Glutamatergic neuron (in vitro differentiated cells): ENCODE measurements around the gene LGR5. TPM values are rescaled to one million over a fixed set of nuclear protein-coding genes. Genes with fewer than 3 reads are reported as not detected.
"Not testable (repeated sequence)": the region's sequence is repeated elsewhere in the genome, so short reads cannot be mapped to it uniquely, and the experiment has no call there.

Source experiments
- DNase-seq: peaks from one replicate; pipeline ENCODE4 v3.0.0; 2022
- H3K27ac Mint-ChIP-seq: one replicate; pipeline ENCODE4 v1.8.0; 2020; ENCODE audit warnings: mild to moderate bottlenecking, mixed read lengths, inconsistent platforms; ENCODE audit not compliant: unreplicated experiment
- H3K27me3 Mint-ChIP-seq: one replicate; pipeline ENCODE4 v1.8.0; 2020; ENCODE audit warnings: mild to moderate bottlenecking, moderate library complexity, mixed read lengths, inconsistent platforms; ENCODE audit not compliant: unreplicated experiment
- H3K36me3 Mint-ChIP-seq: one replicate; pipeline ENCODE4 v1.8.0; 2020; ENCODE audit warnings: mild to moderate bottlenecking, mixed read lengths, inconsistent platforms; ENCODE audit not compliant: unreplicated experiment
- H3K4me1 Mint-ChIP-seq: one replicate; pipeline ENCODE4 v1.8.0; 2020; ENCODE audit warnings: mild to moderate bottlenecking, low read depth, mixed read lengths, inconsistent platforms; ENCODE audit not compliant: unreplicated experiment
- H3K4me3 Mint-ChIP-seq: one replicate; pipeline ENCODE4 v1.8.0; 2020; ENCODE audit warnings: mild to moderate bottlenecking, mixed read lengths, inconsistent platforms; ENCODE audit not compliant: unreplicated experiment
- H3K9me3 Mint-ChIP-seq: one replicate; pipeline ENCODE4 v1.8.0; 2020; ENCODE audit warnings: mild to moderate bottlenecking, moderate library complexity, mixed read lengths, inconsistent platforms; ENCODE audit not compliant: unreplicated experiment
- total RNA-seq: library from RNA; stranded (reverse); fragmentation: NEBNext Ultra II Directional; extraction: Animal tissue kit (Norgen Biotek cat#: 25700); gene quantifications from one replicate; pipeline ENCODE4 v1.2.1, GENCODE V29; 2021; ENCODE audit not compliant: unreplicated experiment
- TF ChIP-seq, protein P1 (sequence below): fragments of 200-600 bp; sonication (generic); IDR thresholded peaks from one replicate; pipeline ENCODE4 v1.5.0; 2021; ENCODE audit not compliant: partially characterized antibody, unreplicated experiment

The LGR5 gene
- total RNA-seq, 1 donor from 2014 or later, result 3.1 TPM

DNA sequence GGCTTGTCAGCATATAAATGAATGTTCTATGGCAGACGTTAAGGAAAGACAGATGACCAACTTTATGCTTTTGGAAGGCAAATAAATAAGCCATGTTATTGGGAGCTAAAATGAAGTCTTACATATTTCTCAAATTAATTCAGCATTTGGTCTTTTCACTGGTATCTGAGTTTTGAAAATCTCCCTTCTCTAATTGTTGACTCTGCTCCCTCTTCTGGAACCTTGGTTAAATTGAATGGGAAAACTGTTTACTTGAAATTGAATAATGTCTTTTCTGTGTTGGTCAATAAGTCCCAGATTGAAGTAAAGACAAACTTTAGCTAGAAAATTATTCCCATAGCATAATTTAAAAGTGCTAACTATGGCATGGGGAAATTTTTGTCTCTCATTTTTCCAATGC lies 38.7 kb downstream of the LGR5 start:
- TF ChIP-seq, protein P1, sequence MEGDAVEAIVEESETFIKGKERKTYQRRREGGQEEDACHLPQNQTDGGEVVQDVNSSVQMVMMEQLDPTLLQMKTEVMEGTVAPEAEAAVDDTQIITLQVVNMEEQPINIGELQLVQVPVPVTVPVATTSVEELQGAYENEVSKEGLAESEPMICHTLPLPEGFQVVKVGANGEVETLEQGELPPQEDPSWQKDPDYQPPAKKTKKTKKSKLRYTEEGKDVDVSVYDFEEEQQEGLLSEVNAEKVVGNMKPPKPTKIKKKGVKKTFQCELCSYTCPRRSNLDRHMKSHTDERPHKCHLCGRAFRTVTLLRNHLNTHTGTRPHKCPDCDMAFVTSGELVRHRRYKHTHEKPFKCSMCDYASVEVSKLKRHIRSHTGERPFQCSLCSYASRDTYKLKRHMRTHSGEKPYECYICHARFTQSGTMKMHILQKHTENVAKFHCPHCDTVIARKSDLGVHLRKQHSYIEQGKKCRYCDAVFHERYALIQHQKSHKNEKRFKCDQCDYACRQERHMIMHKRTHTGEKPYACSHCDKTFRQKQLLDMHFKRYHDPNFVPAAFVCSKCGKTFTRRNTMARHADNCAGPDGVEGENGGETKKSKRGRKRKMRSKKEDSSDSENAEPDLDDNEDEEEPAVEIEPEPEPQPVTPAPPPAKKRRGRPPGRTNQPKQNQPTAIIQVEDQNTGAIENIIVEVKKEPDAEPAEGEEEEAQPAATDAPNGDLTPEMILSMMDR, result no peak
- Mint-ChIP-seq H3K27me3 (no peaks in the 10 kb centered on the region), H3K27ac (no peak overlapping the region), H3K4me1 (peaks cover 1% of the 10 kb centered on the region), H3K4me3 (no peak overlapping the region), H3K9me3 (peaks cover 2% of the 10 kb centered on the region), H3K36me3 (no peaks in the 10 kb centered on the region)
- DNase-seq, result no peak

DNA sequence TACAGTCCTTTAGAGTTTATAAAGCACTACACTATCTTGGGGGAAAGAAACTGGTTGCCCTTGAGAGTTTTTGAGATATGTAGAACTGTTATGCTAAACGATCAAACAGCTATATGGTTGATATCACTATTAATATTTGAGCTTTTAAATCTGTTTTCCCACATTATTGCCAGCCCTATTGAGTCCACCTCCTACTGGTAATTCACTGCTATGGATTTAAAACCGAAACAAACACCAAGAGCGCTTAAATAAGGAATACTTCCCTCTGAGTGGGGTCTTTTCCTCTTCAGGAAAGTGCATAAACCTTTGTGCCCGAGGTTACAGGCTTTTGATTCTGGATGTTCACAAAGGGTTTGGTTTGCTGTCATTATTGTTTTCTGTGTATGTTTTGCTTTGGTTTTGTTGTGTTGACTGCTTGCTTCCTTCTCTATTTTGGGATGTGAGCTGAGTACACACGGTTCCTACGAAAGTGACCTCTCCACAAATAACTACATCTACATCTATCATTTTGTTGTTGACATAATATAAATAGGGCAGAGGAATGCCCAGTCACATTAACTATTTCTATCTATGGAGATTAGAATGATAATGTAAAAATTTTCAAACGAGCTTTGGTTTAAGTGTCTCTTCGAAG lies 44.8 kb downstream of the LGR5 start:
- H3K9me3 Mint-ChIP-seq, result peaks cover 2% of the 10 kb centered on the region
- no peaks in the 10 kb centered on the region for H3K27me3 Mint-ChIP-seq
- no peak overlapping the region for H3K27ac Mint-ChIP-seq
- H3K4me1 Mint-ChIP-seq, result no peaks in the 10 kb centered on the region
- no peak overlapping the region for H3K4me3 Mint-ChIP-seq
- DNase-seq, result no peak
- TF ChIP-seq, protein P1, result no peak
- H3K36me3 Mint-ChIP-seq, result no peaks in the 10 kb centered on the region

DNA sequence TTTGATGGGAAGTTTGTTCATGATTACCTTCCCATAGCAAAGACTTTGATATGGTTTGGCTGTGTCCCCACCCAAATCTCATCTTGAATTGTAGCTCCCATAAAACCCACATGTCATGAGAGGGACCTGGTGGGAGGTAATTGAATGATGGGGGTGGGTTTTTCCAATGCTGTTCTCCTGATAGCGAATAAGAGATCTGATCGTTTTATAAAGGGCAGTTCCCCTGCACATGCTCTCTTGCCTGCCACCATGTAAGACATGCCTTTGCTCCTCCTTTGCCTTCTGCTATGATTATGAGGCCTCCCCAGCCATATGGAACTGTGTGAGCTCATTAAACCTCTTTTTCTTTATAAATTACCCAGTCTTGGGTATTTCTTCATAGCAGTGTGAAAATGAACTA lies 51.2 kb downstream of the LGR5 start:
- H3K4me1 Mint-ChIP-seq, DNase-seq, H3K9me3 Mint-ChIP-seq, H3K36me3 Mint-ChIP-seq, H3K27me3 Mint-ChIP-seq, H3K4me3 Mint-ChIP-seq, H3K27ac Mint-ChIP-seq: not testable (repeated sequence)

DNA sequence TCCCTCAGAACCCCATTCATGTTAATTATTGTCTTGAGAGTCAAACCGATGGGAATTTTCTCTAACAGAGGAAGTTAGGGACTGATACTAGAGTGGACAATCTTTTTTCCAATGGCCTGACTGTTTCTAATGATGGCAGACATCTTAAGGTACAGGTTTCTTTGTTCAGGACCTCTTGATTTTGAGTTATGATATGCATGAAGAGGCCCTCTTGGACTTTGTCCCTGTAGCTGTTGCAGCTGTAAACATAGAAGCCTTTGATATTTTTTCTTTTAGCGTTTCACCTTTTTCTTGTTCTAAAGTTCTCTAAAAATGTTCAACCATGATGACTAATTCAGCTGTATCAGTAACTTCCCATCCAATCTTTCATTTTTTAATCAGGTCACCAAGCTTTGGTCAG lies 53.0 kb downstream of the LGR5 start:
- Mint-ChIP-seq H3K4me1 (no peaks in the 10 kb centered on the region), H3K27me3 (no peaks in the 10 kb centered on the region), H3K36me3 (peaks cover 3% of the 10 kb centered on the region), H3K9me3 (no peaks in the 10 kb centered on the region), H3K4me3 (no peak overlapping the region), H3K27ac (no peak overlapping the region)
- TF ChIP-seq, protein P1, result no peak
- DNase-seq, result no peak

DNA sequence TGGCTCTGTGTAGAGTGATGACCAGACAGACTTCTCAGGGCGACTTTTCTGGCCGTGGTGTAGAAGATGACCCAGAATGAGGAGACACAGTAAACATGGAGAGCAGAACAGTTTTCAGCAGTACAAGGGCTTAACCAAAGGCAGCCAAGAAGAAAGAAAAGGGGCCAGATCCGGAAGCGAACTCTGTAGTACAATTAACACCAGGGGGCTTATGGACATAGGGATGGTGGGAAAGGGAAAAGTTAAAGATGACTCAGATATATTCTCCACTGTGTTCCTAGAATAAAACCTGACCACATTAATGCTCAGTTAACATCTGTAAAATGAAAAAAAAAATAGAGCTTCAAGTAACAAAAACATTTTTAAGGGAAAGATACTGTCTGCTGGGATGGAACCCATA lies 60.2 kb downstream of the LGR5 start:
- Mint-ChIP-seq H3K9me3 (no peaks in the 10 kb centered on the region), H3K4me1 (peaks cover 8% of the 10 kb centered on the region), H3K27ac (no peak overlapping the region), H3K36me3 (no peaks in the 10 kb centered on the region), H3K4me3 (no peak overlapping the region), H3K27me3 (no peaks in the 10 kb centered on the region)
- DNase-seq, result no peak
- TF ChIP-seq, protein P1, result no peak
